ENCODE results near the gene S100B. TPM values are rescaled to one million over a fixed set of nuclear protein-coding genes. Genes with fewer than 3 reads are reported as not detected.

S100B gene
- total RNA-seq, 1 donor from 2014 or later = 2.8 TPM

GRCh38 chr21:46557919-46558392 is 46.9 kb downstream of the S100B start:
- intact Hi-C loops (cut with micrococcal nuclease) = no loop called here
- no peak for DNase-seq
- H3K4me3 ChIP-seq = no peak overlapping the region
- H3K9me3 ChIP-seq (replicated peaks) = no peaks in the 10 kb centered on the region
- TF ChIP-seq CTCF (IDR thresholded peaks at IDR 0.05; ENCODE audit: borderline replicate concordance) = no peak
- no peak overlapping the region for H3K27ac ChIP-seq (replicated peaks)
- peaks cover 86% of the 10 kb centered on the region for H3K36me3 ChIP-seq
- no peaks in the 10 kb centered on the region for H3K27me3 ChIP-seq (ENCODE audit: low read depth)
- peaks cover 29% of the 10 kb centered on the region for H3K4me1 ChIP-seq

DNA sequence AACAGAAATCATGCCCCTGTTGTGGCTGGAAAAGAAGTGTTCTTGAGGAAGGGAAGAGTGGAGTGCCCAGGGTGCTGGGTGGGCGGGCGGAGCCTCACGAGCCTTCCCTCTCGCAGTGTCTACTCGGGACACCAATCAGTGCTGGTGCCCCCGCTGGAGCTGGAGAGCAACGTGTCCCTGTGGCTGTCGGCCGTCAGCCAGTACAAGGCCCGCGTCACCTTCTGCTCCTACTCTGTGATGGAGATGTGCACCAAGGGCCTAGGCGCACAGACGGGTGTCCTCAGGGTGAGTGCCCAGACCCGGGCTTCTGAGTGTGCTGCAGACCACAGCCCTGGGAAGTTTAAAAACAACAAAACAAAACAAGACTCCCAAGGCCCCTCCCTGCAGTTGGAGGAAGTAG is 47.4 kb downstream of the S100B start:
- intact Hi-C loops (cut with micrococcal nuclease) = no loop called here
- DNase-seq = no peak
- no peak for TF ChIP-seq CTCF (IDR thresholded peaks at IDR 0.05; ENCODE audit: borderline replicate concordance)

GRCh38 chr21:46556802-46557201 is 48.1 kb downstream of the S100B start:
- no peak for TF ChIP-seq CTCF (IDR thresholded peaks at IDR 0.05; ENCODE audit: borderline replicate concordance)
- Histone ChIP-seq H3K27me3 (ENCODE audit: low read depth) (no peaks in the 10 kb centered on the region), H3K27ac (replicated peaks) (no peak overlapping the region), H3K4me1 (peaks cover 29% of the 10 kb centered on the region), H3K9me3 (replicated peaks) (no peaks in the 10 kb centered on the region), H3K4me3 (no peak overlapping the region), H3K36me3 (peaks cover 85% of the 10 kb centered on the region)
- no peak for DNase-seq
- intact Hi-C loops (cut with micrococcal nuclease) = no loop called here

More for the DNA sequence above, 47.4 kb downstream of the S100B start:
- no peak overlapping the region for H3K27ac ChIP-seq (replicated peaks)
- H3K9me3 ChIP-seq (replicated peaks) = no peaks in the 10 kb centered on the region
- H3K27me3 ChIP-seq (ENCODE audit: low read depth) = no peaks in the 10 kb centered on the region
- H3K4me1 ChIP-seq = peaks cover 29% of the 10 kb centered on the region
- peaks cover 85% of the 10 kb centered on the region for H3K36me3 ChIP-seq
- H3K4me3 ChIP-seq = no peak overlapping the region

DNA sequence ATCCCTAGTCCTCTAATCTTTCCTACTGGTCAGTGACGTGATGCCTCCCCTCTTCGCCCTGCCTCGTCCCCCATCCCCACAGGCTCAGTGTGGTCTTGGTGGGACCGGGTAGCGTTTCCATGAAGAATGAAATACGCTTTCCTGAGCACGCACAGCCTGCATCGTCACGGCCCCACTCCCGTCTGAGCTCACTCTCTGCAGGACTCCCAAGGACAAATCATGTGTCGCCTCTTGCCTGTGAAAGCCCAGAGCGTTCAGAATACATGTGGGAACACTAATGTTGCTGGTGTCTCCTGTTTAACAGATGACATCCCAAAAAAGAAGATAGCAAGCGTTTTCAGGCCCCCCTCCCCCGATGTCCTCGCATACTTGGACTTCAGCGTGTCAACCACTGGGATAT is 49.2 kb downstream of the S100B start:
- peaks cover 85% of the 10 kb centered on the region for H3K36me3 ChIP-seq
- TF ChIP-seq CTCF (IDR thresholded peaks at IDR 0.05; ENCODE audit: borderline replicate concordance) = no peak
- intact Hi-C loops (cut with micrococcal nuclease) = no loop called here
- no peaks in the 10 kb centered on the region for H3K27me3 ChIP-seq (ENCODE audit: low read depth)
- DNase-seq = no peak
- peaks cover 29% of the 10 kb centered on the region for H3K4me1 ChIP-seq
- H3K27ac ChIP-seq (replicated peaks) = peak overlapping the region; percentile 85
- H3K4me3 ChIP-seq = peak overlapping the region; percentile 3
- no peaks in the 10 kb centered on the region for H3K9me3 ChIP-seq (replicated peaks)

DNA sequence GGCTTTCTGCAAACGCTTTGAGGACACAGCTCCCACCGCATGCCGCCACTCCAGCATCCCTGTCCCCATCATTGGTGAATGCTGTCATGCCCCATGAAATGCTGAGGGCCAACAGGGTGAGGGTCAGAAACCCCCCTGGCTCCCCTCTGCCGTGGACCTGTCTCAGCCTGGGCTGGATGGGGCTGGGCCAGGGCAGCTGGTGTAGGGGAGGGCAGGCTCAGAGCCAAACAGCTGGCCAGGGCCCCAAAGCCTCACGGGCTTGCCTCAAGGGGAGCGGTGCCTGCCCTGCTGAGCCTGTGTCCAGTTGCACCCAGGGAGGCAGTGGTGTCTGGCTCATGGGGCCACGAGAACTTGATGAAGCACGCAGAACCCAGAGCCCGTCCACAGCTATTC is 49.7 kb downstream of the S100B start:
- peak overlapping the region; percentile 3 for H3K4me3 ChIP-seq
- H3K27ac ChIP-seq (replicated peaks) = peak overlapping the region; percentile 85
- DNase-seq = no peak
- no peaks in the 10 kb centered on the region for H3K27me3 ChIP-seq (ENCODE audit: low read depth)
- no peak for TF ChIP-seq CTCF (IDR thresholded peaks at IDR 0.05; ENCODE audit: borderline replicate concordance)
- peaks cover 29% of the 10 kb centered on the region for H3K4me1 ChIP-seq
- no peaks in the 10 kb centered on the region for H3K9me3 ChIP-seq (replicated peaks)
- intact Hi-C loops (cut with micrococcal nuclease) = no loop called here
- H3K36me3 ChIP-seq = peaks cover 86% of the 10 kb centered on the region

Measured in left ventricle myocardium inferior (tissue), 1 donor.